ENCODE results near the gene ASAP3.

DNA sequence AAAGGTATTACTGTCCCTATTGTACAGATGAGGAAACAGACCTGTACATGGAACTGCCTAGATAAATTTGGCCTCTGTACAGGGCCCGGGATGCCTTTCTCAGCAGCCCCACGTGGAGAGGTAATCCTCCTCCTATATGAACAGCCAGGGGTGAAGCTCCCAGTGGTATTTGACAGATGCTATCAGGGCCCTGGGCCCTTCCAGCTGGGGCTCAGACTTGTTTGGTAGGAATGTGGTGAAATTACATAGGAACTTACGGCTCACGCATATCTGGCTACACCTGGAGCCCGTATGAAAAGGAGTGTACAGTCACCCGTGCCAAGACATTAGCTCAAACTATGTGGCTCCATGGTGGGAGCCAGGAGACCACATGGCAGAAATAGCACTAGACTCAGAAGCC is 34.7 kb downstream of the ASAP3 start:
- no peak for TF ChIP-seq ZNF565 (CRISPR knock-in tag; conservative IDR thresholded peaks at IDR 0.05; ENCODE audit: low read depth)
- no peak for TF ChIP-seq ZFP3 (CRISPR knock-in tag; IDR thresholded peaks at IDR 0.05)
- TF ChIP-seq, protein P1, sequence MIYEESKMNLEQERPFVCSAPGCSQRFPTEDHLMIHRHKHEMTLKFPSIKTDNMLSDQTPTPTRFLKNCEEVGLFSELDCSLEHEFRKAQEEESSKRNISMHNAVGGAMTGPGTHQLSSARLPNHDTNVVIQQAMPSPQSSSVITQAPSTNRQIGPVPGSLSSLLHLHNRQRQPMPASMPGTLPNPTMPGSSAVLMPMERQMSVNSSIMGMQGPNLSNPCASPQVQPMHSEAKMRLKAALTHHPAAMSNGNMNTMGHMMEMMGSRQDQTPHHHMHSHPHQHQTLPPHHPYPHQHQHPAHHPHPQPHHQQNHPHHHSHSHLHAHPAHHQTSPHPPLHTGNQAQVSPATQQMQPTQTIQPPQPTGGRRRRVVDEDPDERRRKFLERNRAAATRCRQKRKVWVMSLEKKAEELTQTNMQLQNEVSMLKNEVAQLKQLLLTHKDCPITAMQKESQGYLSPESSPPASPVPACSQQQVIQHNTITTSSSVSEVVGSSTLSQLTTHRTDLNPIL (CRISPR knock-in tag; IDR thresholded peaks at IDR 0.05; ENCODE audit: low read depth), result no peak
- TF ChIP-seq OSR1 (CRISPR knock-in tag; IDR thresholded peaks at IDR 0.05), result no peak
- TF ChIP-seq ZNF8 (CRISPR knock-in tag; IDR thresholded peaks at IDR 0.05), result no peak
- TF ChIP-seq PATZ1 (CRISPR knock-in tag; IDR thresholded peaks at IDR 0.05; ENCODE audit: borderline replicate concordance), result no peak
- TF ChIP-seq PPARA (CRISPR knock-in tag; IDR thresholded peaks at IDR 0.05; ENCODE audit: borderline replicate concordance), result no peak
- no peak for TF ChIP-seq RARB (CRISPR knock-in tag; IDR thresholded peaks at IDR 0.05)
- no peak for TF ChIP-seq TOX (CRISPR knock-in tag; IDR thresholded peaks at IDR 0.05; ENCODE audit: borderline replicate concordance)
- TF ChIP-seq SNAI2 (CRISPR knock-in tag; IDR thresholded peaks at IDR 0.05), result no peak
- TF ChIP-seq ZC3H10 (CRISPR knock-in tag; IDR thresholded peaks at IDR 0.05), result no peak
- TF ChIP-seq ZFP30 (CRISPR knock-in tag; IDR thresholded peaks at IDR 0.05), result no peak
- TF ChIP-seq GLIS3 (CRISPR knock-in tag; IDR thresholded peaks at IDR 0.05), result no peak
- TF ChIP-seq TCF4 (CRISPR knock-in tag; IDR thresholded peaks at IDR 0.05; ENCODE audit: borderline replicate concordance), result no peak
